DMS79 treated with DMSO at 0.1 percent for 48 hours (cell line): ENCODE measurements around the gene CTDNEP1.

Experiments used
- DNase-seq: peaks from one replicate; lab custom pipeline; 2025; lab: John Stamatoyannopoulos, UW

CTDNEP1 gene

DNA sequence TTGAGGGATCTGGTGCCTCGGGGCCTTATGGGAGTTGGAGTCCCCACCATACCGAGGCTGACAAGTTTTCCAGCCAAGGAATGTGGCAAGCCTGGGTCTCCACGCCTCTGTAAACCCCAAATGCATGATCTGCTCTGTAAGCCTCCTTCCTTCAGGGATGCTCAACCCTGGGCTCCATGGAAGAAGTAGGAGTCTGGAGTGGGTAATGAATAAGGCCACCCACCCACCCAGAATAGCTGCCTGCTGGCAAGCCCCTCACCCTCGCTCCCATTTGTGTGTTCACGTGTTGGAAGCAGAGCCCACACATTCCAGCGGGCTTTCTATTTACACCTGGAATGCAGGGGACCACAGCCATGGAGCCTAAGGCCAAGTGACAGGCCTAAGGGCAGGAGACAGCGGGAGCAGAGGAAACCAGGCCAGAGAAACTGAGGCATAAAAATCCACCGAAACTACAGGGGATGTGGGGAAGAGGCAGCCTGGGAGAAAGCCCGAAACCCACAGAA, 36.3 kb downstream of the CTDNEP1 start:
- no peak for DNase-seq

DNA sequence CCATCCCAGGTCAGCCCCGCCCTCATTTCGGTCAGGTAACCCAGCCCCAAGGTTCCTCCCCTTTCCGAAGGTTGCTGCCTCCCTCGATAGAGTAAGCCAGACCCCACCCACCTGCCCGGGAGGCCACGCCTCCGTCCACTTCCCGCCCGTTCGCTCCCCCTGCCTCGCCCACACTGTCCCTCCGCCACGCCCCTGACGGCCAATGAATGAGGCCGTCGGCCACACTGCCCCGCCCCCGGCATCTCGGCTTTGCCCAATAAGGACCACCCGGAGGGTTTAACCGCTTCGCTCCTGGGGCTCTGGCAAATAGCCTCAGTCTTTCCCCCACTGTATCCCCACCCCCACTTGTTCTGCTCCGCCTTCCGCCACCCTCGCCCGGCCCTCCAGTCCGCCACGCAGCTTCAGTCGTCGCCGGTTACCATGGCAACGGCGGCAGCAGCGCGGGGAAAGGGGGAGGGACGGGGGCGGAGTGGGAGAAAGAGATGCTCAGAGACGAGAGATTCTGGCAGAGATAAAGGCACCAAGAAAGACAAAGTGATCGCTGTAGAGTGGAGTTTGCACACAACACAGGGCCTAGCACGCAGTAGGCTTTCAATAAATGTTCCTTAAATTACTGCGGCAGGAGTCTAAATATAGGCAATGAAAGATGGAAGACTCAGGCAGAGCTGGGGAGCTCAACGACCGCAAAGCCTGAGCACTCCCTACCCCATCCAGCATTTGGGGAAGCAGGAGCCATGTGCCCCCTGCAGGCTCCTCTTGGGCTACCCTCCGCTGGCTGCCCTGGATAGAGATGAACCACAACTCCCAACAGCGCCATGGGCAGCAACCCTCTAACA, 37.0 kb downstream of the CTDNEP1 start:
- peak; percentile 99 for DNase-seq

DNA sequence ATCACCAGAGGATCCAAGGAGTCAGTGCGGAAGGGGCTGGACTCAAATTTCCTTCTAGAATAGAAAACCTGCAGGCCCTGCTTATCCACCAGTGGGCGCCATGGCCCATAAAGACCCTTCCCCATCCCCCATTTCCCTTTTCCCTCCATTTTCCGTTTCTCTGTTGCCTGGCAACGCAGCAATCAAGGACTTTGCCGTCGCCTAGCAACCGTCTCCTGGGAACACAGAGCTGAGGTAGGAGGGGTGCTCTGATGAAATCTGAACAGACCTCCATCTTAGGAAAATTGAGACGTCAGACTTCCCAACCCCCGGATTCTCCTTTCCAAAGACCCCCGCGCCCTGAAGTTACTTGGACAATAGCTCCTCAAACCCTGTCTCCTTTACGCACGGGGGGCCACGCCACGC, 37.6 kb downstream of the CTDNEP1 start:
- peak; percentile 99 for DNase-seq

DNA sequence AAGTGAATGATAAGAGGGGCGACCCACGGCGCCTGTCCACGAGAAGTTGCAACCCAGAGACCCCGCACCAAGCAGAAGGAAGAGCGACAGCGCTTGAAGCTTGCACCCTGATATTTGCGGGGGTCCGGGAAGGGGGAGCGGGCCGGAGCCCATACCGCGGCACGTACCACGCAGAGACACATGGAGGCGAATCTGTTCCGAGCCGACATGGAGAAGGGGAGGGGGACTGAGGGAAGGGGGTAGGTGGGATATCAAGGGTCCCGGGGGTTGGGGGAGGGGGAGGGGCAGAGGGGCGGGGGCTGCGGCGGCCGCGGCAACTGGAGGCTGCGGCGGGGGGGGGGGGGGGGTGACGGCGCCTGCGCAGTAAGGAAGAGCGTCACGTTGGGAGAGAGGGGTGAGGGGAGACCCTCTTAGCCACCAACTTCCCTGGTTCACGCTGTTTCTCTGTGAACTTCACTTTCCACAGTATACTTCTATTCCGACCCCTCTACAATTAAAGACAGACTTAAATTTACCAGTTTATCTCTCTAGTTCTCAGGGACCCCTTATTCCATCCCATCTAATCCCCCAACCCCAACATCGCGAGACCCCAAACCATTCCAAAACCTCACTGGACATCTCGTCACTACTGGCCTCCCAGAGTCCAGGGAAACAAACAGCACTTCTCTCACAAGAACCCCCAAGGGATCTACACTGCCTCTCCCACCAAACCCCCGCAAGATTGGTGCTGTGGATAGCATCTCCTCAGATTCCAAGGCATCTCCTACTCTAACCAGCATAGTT, 39.9 kb downstream of the CTDNEP1 start:
- DNase-seq = no peak

DNA sequence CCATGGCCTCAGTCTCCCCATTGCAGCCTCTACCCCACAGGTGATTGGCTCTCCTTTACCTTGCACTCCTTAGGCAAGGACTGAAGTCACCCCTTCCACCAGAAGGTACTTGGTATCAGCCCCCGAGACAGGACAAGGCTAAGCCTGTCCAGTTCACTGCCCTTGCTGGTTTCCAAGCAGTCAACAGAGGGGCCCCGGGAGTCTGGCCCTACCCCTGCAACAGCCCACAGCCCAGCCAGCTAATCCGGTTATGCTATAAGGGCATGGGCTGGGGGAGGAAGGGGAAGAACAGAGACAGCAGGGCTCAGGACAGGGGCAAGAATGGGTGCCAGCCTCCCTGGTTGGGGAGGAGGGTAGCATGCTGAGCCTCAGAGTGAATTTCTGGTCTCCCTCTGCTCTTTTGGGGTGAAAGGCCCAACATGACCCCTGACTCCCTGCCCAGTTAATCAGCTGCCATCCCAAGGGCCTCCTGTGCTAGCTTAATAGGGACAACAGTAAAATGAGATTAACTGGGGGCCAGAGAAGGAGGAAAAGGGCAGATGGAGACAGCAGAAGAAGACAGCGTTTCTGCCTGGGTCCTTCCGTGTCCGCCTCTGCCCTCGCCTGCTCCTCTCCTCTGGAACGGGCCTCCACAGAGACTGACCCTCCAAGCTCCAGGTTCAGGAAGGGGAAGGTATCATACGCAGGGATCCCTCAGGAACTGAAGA, 42.6 kb downstream of the CTDNEP1 start:
- no peak for DNase-seq

DNA sequence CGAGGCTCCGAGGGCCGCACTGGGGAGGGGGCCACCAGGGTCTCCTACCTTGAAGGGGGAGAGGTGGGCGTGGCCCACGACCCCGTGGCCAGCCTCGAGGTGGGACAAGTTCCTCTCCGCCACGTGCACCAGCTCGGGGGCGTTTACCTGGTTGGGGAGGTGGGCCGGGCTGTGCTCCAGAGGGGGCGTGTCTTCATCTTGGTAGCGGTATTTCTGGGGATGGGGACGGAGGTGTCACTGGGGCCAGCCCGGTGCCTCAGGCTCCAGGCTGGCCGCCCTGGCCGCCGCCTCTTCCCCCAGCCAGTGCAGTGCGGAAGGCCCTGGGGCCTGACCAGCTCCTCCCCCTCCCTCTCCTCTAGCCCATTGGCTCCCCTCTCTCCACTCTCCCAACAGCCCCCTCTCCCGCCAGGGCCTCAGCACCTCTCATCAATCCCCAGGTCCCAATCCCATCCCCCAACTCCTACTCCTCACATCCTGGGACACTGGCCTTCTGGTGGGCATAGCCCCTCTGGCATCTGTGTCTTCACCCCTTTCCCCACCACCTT, 43.4 kb downstream of the CTDNEP1 start:
- no peak for DNase-seq

DNA sequence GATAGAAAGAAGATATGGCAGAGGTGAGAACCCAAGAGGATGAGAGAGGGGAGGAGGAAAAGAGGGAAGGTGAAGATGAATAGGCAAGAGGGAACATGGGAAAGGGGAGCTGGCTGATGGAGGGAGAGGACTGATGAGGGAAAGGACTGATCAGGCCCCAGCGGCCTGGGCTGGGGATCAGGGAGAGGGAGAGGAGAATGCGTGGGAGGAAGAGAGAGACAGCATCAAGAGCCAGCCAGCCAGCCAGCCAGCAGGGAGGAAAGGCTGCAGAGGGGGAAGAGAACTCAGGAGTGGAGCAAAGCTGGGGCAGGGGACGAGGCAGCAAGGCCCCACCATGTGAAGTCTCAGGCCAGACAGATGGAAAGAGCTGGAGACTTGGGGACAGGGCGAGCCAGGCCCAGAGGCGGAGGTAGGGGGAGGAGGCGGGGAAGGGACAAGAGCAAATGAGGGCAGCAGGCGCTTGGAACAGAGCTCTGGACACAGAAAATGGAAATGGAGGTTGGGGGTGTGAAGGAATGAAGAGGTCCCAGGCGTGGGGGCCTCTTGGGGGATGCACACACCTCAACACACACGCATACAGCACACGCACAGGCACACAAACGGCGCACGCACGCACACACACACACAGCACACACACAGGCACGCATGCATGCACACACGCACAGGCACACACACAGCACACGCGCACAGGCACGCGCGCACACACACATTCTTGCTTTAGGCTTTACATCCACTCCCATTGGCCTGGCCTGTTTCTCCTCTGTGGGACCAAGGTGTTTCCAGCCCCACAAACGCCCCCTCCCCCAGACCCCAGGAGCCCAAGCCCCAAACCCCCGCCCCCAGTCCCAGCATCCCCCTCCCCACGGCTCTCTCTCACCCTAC, 44.2 kb downstream of the CTDNEP1 start:
- no peak for DNase-seq

DNA sequence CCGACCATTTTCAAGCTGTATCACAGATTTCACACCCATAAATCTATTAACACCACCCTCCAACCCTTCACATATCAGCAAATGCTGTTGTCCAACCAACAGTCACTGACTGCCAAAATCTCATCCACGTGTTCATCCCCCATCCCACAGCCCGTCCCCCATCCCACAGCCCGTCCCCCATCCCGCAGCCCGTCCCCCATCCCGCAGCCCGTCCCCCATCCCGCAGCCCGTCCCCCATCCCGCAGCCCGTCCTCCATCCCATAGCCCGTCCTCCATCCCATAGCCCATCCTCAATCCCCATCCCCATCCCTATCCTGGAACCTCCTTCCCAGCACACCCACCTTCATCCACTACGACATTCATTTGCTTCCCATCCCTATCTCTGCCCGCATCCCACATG, 46.0 kb downstream of the CTDNEP1 start:
- DNase-seq = no peak

DNA sequence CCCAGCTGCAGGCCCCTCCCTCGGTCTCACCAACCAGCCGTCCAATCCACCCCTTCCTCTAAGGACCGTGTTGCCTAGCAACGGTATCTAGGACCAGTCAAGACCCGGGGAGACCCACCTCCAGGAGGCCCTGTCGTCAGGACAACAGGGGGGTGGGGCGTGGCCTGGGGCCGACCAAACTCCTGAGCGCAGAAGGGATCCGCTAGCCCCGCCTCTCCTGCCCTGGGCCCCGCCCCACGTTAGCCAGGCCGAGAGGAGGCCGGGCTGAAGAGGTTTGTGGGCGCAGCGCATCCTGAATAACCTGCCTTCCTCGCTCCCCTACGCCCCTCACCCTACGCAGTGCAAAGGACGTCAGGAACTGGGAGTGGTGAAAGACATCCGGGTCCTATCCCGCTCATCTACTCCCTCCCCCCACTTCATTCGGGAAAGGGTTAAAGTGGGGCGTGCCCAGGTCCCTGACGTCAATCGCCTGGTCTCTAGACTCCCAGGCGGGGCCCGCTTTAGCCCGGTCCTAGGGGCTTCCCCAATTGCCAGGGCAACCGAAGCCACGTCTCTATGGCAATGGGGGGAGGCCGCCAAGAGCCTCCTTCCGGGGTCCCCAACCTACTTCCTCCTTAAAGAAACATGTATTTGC, 46.6 kb downstream of the CTDNEP1 start:
- peak; percentile 94 for DNase-seq

DNA sequence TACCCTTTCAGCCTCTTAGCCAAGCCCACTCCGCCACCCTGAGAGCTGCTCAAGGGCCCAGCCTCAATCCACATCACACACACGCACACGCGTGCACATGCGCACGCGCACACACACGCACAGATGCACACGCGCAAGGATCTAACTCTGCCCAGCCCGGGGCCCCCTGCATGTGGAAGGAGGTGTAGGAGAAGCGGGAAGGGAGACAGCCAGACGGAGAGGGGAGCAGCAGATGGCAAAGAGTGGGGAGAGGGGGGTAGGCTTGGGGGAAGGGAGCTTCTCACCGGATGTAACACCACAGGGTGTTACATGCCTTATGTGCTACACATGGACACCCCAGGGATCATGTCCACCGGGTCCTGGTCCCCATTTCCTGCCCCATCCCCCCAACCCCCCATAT, 47.2 kb downstream of the CTDNEP1 start:
- DNase-seq = peak; percentile 63

DNA sequence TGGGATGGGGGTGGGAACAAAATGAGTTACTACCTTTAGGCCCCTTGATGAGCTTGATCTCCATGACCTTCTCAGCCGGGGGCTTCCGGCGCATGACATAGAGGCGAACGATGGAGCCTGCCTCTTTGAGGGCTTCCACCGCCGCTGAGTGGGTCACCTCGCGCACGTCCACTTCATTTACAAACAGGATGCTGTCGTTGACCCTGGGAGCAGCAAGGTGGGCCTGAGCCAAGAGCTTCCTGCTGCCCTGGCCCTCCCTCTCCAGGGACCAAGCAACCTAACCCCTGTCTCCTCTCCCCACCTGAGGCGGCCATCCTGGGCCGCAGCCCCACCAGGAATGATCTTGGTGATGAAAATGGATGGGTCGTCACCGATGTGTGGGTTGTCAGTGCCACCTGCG, 48.1 kb downstream of the CTDNEP1 start:
- no peak for DNase-seq

DNA sequence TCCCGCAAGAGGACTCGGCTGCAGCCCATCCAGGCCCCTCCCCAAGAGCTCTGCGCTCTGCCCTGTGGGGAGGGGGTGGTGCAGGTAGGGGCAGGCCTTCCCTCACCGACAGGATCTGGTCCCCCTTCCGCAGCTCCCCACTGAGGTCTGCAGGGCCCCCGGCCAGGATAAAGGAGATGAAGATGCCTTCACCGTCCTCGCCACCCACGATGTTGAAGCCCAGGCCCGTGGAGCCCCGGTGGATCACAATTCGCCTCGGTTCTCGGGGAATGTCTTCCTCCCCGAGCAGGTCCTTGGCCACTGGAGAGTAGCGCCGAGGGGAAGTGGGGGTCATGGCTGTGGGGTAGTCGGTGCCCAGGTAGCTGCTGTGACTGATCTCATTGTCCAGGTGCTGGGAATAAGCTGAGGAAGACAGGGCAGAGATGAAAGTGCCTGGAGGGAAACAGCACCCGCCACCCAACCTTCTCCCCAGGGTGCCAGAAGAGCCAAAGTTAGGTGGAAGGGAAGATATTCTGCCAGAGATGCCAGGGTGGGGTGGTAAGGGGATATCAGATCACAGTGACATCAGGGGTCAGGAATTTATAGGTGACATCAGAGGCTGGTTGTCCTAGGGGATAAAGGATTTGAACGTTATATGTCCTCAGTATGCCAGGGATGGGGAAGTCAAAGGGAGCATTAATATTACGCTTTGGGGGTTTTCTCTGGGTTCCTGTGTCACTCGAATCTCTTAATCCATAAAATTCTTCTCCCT, 54.7 kb downstream of the CTDNEP1 start:
- DNase-seq = no peak

DNA sequence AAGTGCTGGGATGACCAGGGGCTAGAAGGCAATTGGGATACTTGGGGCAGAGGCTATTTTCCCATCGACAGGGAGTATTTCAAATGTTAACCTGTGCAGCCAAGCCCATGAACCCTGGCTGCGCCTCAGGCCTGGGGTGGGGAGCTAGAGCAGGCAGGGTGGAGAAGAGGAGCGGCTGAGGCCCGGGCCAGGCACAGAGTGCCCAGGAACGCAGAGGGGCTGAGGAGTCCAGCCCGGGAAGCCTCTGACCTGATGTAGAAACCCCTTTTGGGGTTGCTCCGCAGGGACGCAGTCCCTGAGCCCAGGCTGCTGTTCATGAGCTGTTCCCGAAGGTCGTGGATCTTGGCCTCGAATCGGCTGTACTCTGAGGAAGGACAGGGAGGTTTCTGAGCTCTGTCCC, 55.6 kb downstream of the CTDNEP1 start:
- no peak for DNase-seq
